Mesenchymal stem cell (in vitro differentiated cells and primary cell): ENCODE data around the gene ADCK1.

Experiments
- DNase-seq: peaks from one replicate; pipeline ENCODE4 v3.0.0-alpha.2; 2013
- H2AFZ ChIP-seq: one replicate; pipeline ENCODE4 v1.6.1; 2013; ENCODE audit warnings: low read depth, mild to moderate bottlenecking, control low read depth, inconsistent platforms, low read length, moderate library complexity
- H2AK5ac ChIP-seq: 2 replicates; pipeline ENCODE4 v1.6.1; 2013; ENCODE audit warnings: low read length, moderate library complexity, mild to moderate bottlenecking, inconsistent platforms; ENCODE audit not compliant: severe bottlenecking
- H2BK120ac ChIP-seq: one replicate; pipeline ENCODE4 v1.6.1; 2013; ENCODE audit warnings: low read depth, mild to moderate bottlenecking, inconsistent platforms, low read length, moderate library complexity
- H2BK12ac ChIP-seq, 2 experiments: one replicate each; pipeline ENCODE4 v1.6.1; 2013; ENCODE audit warnings: inconsistent platforms in 2 of 2, low read length in 2 of 2, mild to moderate bottlenecking in 2 of 2, moderate library complexity in 2 of 2, control low read depth in 1 of 2
- H2BK15ac ChIP-seq: one replicate; pipeline ENCODE4 v1.6.1; 2013; ENCODE audit warnings: mild to moderate bottlenecking, low read depth, inconsistent platforms; ENCODE audit not compliant: poor library complexity, severe bottlenecking
- H2BK5ac ChIP-seq: 2 replicates; pipeline ENCODE4 v1.6.1; 2013; ENCODE audit warnings: low read depth, mild to moderate bottlenecking, low read length, control low read depth, inconsistent platforms; ENCODE audit not compliant: poor library complexity, severe bottlenecking
- H3K14ac ChIP-seq, 2 experiments: one replicate each; pipeline ENCODE4 v1.6.1; 2013; ENCODE audit warnings: inconsistent platforms in 2 of 2, low read length in 2 of 2, control low read depth in 1 of 2, mild to moderate bottlenecking in 1 of 2, moderate library complexity in 1 of 2
- H3K18ac ChIP-seq, 2 experiments: one replicate each; pipeline ENCODE4 v1.6.1; 2013; ENCODE audit warnings: inconsistent platforms in 2 of 2, low read length in 2 of 2, control low read depth in 1 of 2, low read depth in 1 of 2, mild to moderate bottlenecking in 1 of 2
- H3K23ac ChIP-seq, 2 experiments: one replicate each; pipeline ENCODE4 v1.6.1; 2013; ENCODE audit warnings: inconsistent platforms in 2 of 2, low read length in 2 of 2, mild to moderate bottlenecking in 2 of 2, moderate library complexity in 2 of 2, control low read depth in 1 of 2
- H3K27ac ChIP-seq: 2 replicates; pipeline ENCODE4 v1.5.1; 2013; ENCODE audit warnings: mild to moderate bottlenecking, moderate library complexity, low read length, control low read depth, inconsistent platforms; ENCODE audit not compliant: poor library complexity, severe bottlenecking
- H3K27me3 ChIP-seq, 2 experiments: 2 replicates each; pipeline versions ENCODE4 v1.6.1 to v1.7.0; 2013; ENCODE audit warnings: low read length in 2 of 2, mild to moderate bottlenecking in 2 of 2, moderate library complexity in 2 of 2, control low read depth in 1 of 2, inconsistent platforms in 1 of 2; ENCODE audit not compliant: control insufficient read depth in 1 of 2, insufficient read depth in 1 of 2
- H3K36me3 ChIP-seq, 2 experiments: 2 replicates each; pipeline versions ENCODE4 v1.6.1 to v1.7.0; 2013; ENCODE audit warnings: low read length in 2 of 2, control low read depth in 1 of 2, inconsistent platforms in 1 of 2, low read depth in 1 of 2, mild to moderate bottlenecking in 1 of 2; ENCODE audit not compliant: insufficient read depth in 2 of 2, control insufficient read depth in 1 of 2
- H3K4ac ChIP-seq, 2 experiments: one replicate each; pipeline ENCODE4 v1.6.1; 2013; ENCODE audit warnings: inconsistent platforms in 2 of 2, low read length in 2 of 2, mild to moderate bottlenecking in 2 of 2, moderate library complexity in 2 of 2, control low read depth in 1 of 2, low read depth in 1 of 2
- H3K4me1 ChIP-seq: 2 replicates; pipeline ENCODE4 v1.6.1; 2013; ENCODE audit warnings: low read depth, low read length, control low read depth; ENCODE audit not compliant: control insufficient read depth, insufficient read depth
- H3K4me2 ChIP-seq: 2 replicates; pipeline ENCODE4 v1.6.1; 2013; ENCODE audit warnings: low read length, mild to moderate bottlenecking, inconsistent platforms; ENCODE audit not compliant: poor library complexity, severe bottlenecking
- H3K4me3 ChIP-seq, 2 experiments: 2 replicates each; pipeline versions ENCODE4 v1.5.1 to v1.7.0; 2013; ENCODE audit warnings: low read length in 2 of 2, mild to moderate bottlenecking in 2 of 2, control low read depth in 1 of 2, low read depth in 1 of 2; ENCODE audit not compliant: insufficient read depth in 1 of 2
- H3K79me1 ChIP-seq: replicated peaks from 2 replicates; pipeline ENCODE4 v1.6.1; 2013; ENCODE audit warnings: mild to moderate bottlenecking, control low read depth, low read length, inconsistent platforms; ENCODE audit not compliant: poor library complexity, severe bottlenecking
- H3K9ac ChIP-seq: 2 replicates; pipeline ENCODE4 v1.7.0; 2013; ENCODE audit warnings: mild to moderate bottlenecking, low read length, moderate library complexity
- H3K9me3 ChIP-seq: 2 replicates; pipeline ENCODE4 v1.7.0; 2013; ENCODE audit warnings: mild to moderate bottlenecking, low read length; ENCODE audit not compliant: control insufficient read depth
- H4K8ac ChIP-seq: one replicate; pipeline ENCODE4 v1.6.1; 2013; ENCODE audit warnings: inconsistent platforms, mild to moderate bottlenecking, low read length, moderate library complexity
- H4K91ac ChIP-seq: one replicate; pipeline ENCODE4 v1.6.1; 2013; ENCODE audit warnings: mild to moderate bottlenecking, low read length, inconsistent platforms
- WGBS: methylation state at CpG from one replicate; pipeline ENCODE4 v1.1.7; 2013; ENCODE audit warnings: mixed read lengths; 5-methylcytosine and 5-hydroxymethylcytosine counted together

ADCK1 gene

GRCh38 chr14:77865455-77865854, 65.5 kb downstream of the ADCK1 start:
- H3K27me3 ChIP-seq = no peaks in the 10 kb centered on the region
- H3K79me1 ChIP-seq = no peaks in the 10 kb centered on the region
- no peak overlapping the region for H4K91ac ChIP-seq
- no peaks in the 10 kb centered on the region for H3K9me3 ChIP-seq
- no peak overlapping the region for H4K8ac ChIP-seq
- no peak overlapping the region for H3K14ac ChIP-seq
- H2AK5ac ChIP-seq = no peak overlapping the region
- no peak overlapping the region for H3K4me3 ChIP-seq
- H2BK120ac ChIP-seq = no peak overlapping the region
- no peak for DNase-seq
- no peak overlapping the region for H2BK5ac ChIP-seq
- no peak overlapping the region for H2BK12ac ChIP-seq
- H3K27ac ChIP-seq = no peak overlapping the region
- H3K36me3 ChIP-seq = no peaks in the 10 kb centered on the region
- 94% methylated on average over 5 of the region's 6 CpGs for WGBS
- no peak overlapping the region for H3K9ac ChIP-seq
- no peak overlapping the region for H3K4ac ChIP-seq
- H2BK15ac ChIP-seq = no peak overlapping the region
- no peak overlapping the region for H3K4me2 ChIP-seq
- H3K23ac ChIP-seq = no peak overlapping the region
- H3K18ac ChIP-seq = no peak overlapping the region
- H2AFZ ChIP-seq = no peak overlapping the region
- H3K4me1 ChIP-seq = peaks cover 9% of the 10 kb centered on the region

DNA sequence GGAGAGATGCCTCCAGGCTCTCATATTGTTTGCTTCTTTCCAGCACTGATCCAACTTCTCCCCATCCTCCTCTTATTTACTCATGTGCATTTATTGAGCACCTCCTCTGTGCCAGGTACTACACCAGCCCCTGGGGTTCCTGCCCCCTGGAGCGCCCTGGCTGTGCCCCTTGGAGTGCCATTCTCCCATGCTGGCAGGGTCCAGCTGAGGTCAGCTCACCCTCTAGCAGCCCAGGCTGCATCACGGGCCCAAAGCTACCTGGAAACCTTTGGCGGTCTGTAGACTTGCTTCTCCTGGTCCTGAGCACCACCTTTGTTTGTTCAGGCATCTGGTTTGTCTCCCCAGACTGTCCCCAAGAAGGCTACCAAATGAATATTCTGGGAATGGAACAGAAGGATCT, 67.0 kb downstream of the ADCK1 start:
- no peaks in the 10 kb centered on the region for H3K9me3 ChIP-seq
- WGBS = 80% methylated on average over 3 of the region's 3 CpGs
- no peak overlapping the region for H3K4ac ChIP-seq
- H3K4me2 ChIP-seq = no peak overlapping the region
- no peak overlapping the region for H3K9ac ChIP-seq
- no peak overlapping the region for H2AFZ ChIP-seq
- DNase-seq = no peak
- H2AK5ac ChIP-seq = no peak overlapping the region
- H3K23ac ChIP-seq = no peak overlapping the region
- H3K4me3 ChIP-seq = no peak overlapping the region
- H2BK12ac ChIP-seq = no peak overlapping the region
- no peaks in the 10 kb centered on the region for H3K27me3 ChIP-seq
- H3K18ac ChIP-seq = no peak overlapping the region
- H3K36me3 ChIP-seq = no peaks in the 10 kb centered on the region
- no peak overlapping the region for H4K91ac ChIP-seq
- no peak overlapping the region for H2BK120ac ChIP-seq
- no peak overlapping the region for H2BK5ac ChIP-seq
- H3K27ac ChIP-seq = no peak overlapping the region
- H3K14ac ChIP-seq = no peak overlapping the region
- no peaks in the 10 kb centered on the region for H3K79me1 ChIP-seq
- H2BK15ac ChIP-seq = no peak overlapping the region
- peaks cover 9% of the 10 kb centered on the region for H3K4me1 ChIP-seq
- no peak overlapping the region for H4K8ac ChIP-seq

GRCh38 chr14:77867476-77867875, 67.6 kb downstream of the ADCK1 start:
- no peaks in the 10 kb centered on the region for H3K36me3 ChIP-seq
- no peak overlapping the region for H2AFZ ChIP-seq
- H2AK5ac ChIP-seq = no peak overlapping the region
- H2BK5ac ChIP-seq = no peak overlapping the region
- no peak overlapping the region for H4K91ac ChIP-seq
- H3K4me3 ChIP-seq = no peak overlapping the region
- 78% methylated on average over 7 of the region's 7 CpGs for WGBS
- H2BK15ac ChIP-seq = peak overlapping the region; percentile 30
- no peak overlapping the region for H3K4me2 ChIP-seq
- H3K27ac ChIP-seq = no peak overlapping the region
- H3K79me1 ChIP-seq = no peaks in the 10 kb centered on the region
- H3K18ac ChIP-seq = no peak overlapping the region
- H3K9me3 ChIP-seq = no peaks in the 10 kb centered on the region
- no peak overlapping the region for H3K14ac ChIP-seq
- no peak overlapping the region for H4K8ac ChIP-seq
- H3K4me1 ChIP-seq = peaks cover 9% of the 10 kb centered on the region
- no peaks in the 10 kb centered on the region for H3K27me3 ChIP-seq
- H3K9ac ChIP-seq = no peak overlapping the region
- no peak overlapping the region for H3K23ac ChIP-seq
- no peak for DNase-seq
- no peak overlapping the region for H2BK12ac ChIP-seq
- no peak overlapping the region for H3K4ac ChIP-seq
- no peak overlapping the region for H2BK120ac ChIP-seq

GRCh38 chr14:77868552-77869285, 68.8 kb downstream of the ADCK1 start:
- no peaks in the 10 kb centered on the region for H3K9me3 ChIP-seq
- H3K14ac ChIP-seq = no peak overlapping the region
- H4K8ac ChIP-seq = no peak overlapping the region
- 84% methylated on average over 13 of the region's 13 CpGs for WGBS
- H3K27ac ChIP-seq = no peak overlapping the region
- DNase-seq = no peak
- H3K4ac ChIP-seq = no peak overlapping the region
- no peak overlapping the region for H2BK5ac ChIP-seq
- H2BK15ac ChIP-seq = no peak overlapping the region
- no peak overlapping the region for H2AFZ ChIP-seq
- no peaks in the 10 kb centered on the region for H3K79me1 ChIP-seq
- no peak overlapping the region for H3K4me2 ChIP-seq
- no peak overlapping the region for H4K91ac ChIP-seq
- no peak overlapping the region for H2BK120ac ChIP-seq
- H3K27me3 ChIP-seq = no peaks in the 10 kb centered on the region
- H3K36me3 ChIP-seq = no peaks in the 10 kb centered on the region
- H2BK12ac ChIP-seq = no peak overlapping the region
- no peak overlapping the region for H3K4me3 ChIP-seq
- H3K9ac ChIP-seq = no peak overlapping the region
- H3K23ac ChIP-seq = no peak overlapping the region
- peaks cover 9% of the 10 kb centered on the region for H3K4me1 ChIP-seq
- H3K18ac ChIP-seq = no peak overlapping the region
- H2AK5ac ChIP-seq = no peak overlapping the region
